PC-3 (cell line): ENCODE data around the gene WFDC1. TPM values are rescaled to one million over a fixed set of nuclear protein-coding genes. Genes with fewer than 3 reads are reported as not detected.

Experiments used
- ATAC-seq: fragments of 200-7000 bp; cut with Tn5 transposase; 2 replicates; pipeline ENCODE4 v1.9.1; 2020; ENCODE audit warnings: mild to moderate bottlenecking, moderate library complexity
- BruUV-seq: library from RNA; stranded (reverse); fragments of 400-500 nt; replicated peaks from 2 replicates; lab custom pipeline; 2021; lab: Mats Ljungman, UMichigan
- CTCF ChIA-PET: fragments of 300-600 bp; sonication (Branson Sonifier 250); formaldehyde crosslinking; loops from one replicate; lab custom pipeline; 2022; ENCODE audit warnings: antibody characterized with exemption; lab: Charles Lee
- POLR2A ChIA-PET: fragments of 300-600 bp; sonication (Branson Sonifier 250); formaldehyde crosslinking; loops from one replicate; lab custom pipeline; 2022; ENCODE audit warnings: antibody characterized with exemption; ENCODE audit not compliant: unreplicated experiment; lab: Charles Lee
- DNase-seq: peaks from one replicate; pipeline ENCODE4 v3.0.0-alpha.2; 2015
- H2AFZ ChIP-seq: fragments of 300-600 bp; sonication (generic); 2 replicates; pipeline ENCODE4 v1.6.0; 2016; ENCODE audit warnings: antibody characterized with exemption, low read length
- H3F3A ChIP-seq: fragments of 300-600 bp; sonication (generic); one replicate; pipeline ENCODE4 v1.6.0; 2017; ENCODE audit warnings: antibody characterized with exemption, low read length, control low read depth, mild to moderate bottlenecking; ENCODE audit not compliant: unreplicated experiment
- H3K27ac ChIP-seq: fragments of 300-600 bp; sonication (generic); 2 replicates; pipeline ENCODE4 v1.5.1; 2016; ENCODE audit warnings: mild to moderate bottlenecking, low read length
- H3K27me3 ChIP-seq: fragments of 300-600 bp; sonication (generic); 2 replicates; pipeline ENCODE4 v1.6.1; 2016; ENCODE audit warnings: low read length, mixed read lengths
- H3K36me3 ChIP-seq: fragments of 300-600 bp; sonication (generic); 2 replicates; pipeline ENCODE4 v1.6.1; 2016; ENCODE audit warnings: low read depth, mixed run types, low read length, mixed read lengths
- H3K4me1 ChIP-seq: fragments of 300-600 bp; sonication (generic); 2 replicates; pipeline ENCODE4 v1.5.1; 2016; ENCODE audit warnings: low read length; ENCODE audit not compliant: insufficient read depth
- H3K4me2 ChIP-seq: fragments of 300-600 bp; sonication (generic); 2 replicates; pipeline ENCODE4 v1.6.0; 2016; ENCODE audit warnings: low read length
- H3K4me3 ChIP-seq: fragments of 300-600 bp; sonication (generic); 2 replicates; pipeline ENCODE4 v1.5.1; 2016; ENCODE audit warnings: mild to moderate bottlenecking, low read length, mixed read lengths
- H3K79me2 ChIP-seq: fragments of 300-600 bp; sonication (generic); 2 replicates; pipeline ENCODE4 v1.6.1; 2017; ENCODE audit warnings: low read length, mixed read lengths
- H3K9ac ChIP-seq: fragments of 300-600 bp; sonication (generic); 2 replicates; pipeline ENCODE4 v1.6.0; 2016; ENCODE audit warnings: mild to moderate bottlenecking, low read length
- H3K9me2 ChIP-seq: fragments of 300-600 bp; sonication (generic); replicated peaks from 2 replicates; pipeline ENCODE4 v1.6.1; 2016; ENCODE audit warnings: mixed run types, low read length, mixed read lengths
- H3K9me3 ChIP-seq: fragments of 300-600 bp; sonication (generic); 2 replicates; pipeline ENCODE4 v1.6.1; 2016; ENCODE audit warnings: low read length, mixed read lengths
- H4K20me1 ChIP-seq: fragments of 300-600 bp; sonication (generic); 2 replicates; pipeline ENCODE4 v1.6.1; 2016; ENCODE audit warnings: low read length, mixed read lengths
- CTCF ChIP-seq: fragments of 300-600 bp; sonication (generic); conservative IDR thresholded peaks from 2 replicates; pipeline ENCODE4 v1.5.1; 2017; ENCODE audit warnings: antibody characterized with exemption, low read depth, mild to moderate bottlenecking, low read length
- EZH2 ChIP-seq: fragments of 300-600 bp; sonication (generic); IDR thresholded peaks from one replicate; pipeline ENCODE4 v1.6.1; 2017; ENCODE audit warnings: antibody characterized with exemption, mild to moderate bottlenecking, low read length; ENCODE audit not compliant: unreplicated experiment
- EZH2phosphoT487 ChIP-seq: fragments of 300-600 bp; sonication (generic); IDR thresholded peaks from 2 replicates; pipeline ENCODE4 v1.6.1; 2018; ENCODE audit warnings: mild to moderate bottlenecking, antibody characterized with exemption, low read length, borderline replicate concordance
- intact Hi-C: fragments of 100-400 bp; cut with micrococcal nuclease; formaldehyde crosslinking; loops from 2 replicates; pipeline ENCODE4 v1.9.0; 2023
- total RNA-seq: library from RNA; depleted of rRNA; stranded (reverse); fragments of >200 nt; gene quantifications from 2 replicates; pipeline ENCODE4 v1.2.3, GENCODE V29; 2014; rRNA removed

Gene WFDC1
- total RNA-seq, 1 experiment from 2014 or later, result 0.15 TPM

DNA sequence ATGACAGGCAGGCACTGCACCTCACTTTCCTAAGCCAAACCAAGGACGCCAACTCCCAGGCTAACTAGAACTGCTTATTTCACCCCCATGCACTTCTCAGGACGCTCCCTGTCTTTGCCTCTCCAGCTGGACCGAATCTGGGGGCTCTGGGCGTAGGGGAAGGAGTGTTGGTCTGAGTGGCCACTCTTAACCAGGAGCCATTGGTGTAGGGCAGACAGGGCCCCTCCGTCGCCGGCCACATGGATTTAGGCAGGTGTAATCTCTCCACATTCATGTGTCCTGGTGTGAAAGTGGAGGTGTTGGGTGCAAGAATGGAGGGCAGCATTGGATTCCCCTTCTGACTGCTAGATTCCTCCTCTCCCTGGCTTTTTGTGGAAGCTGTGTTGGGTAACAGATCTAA lies 83.4 kb downstream of the WFDC1 start:
- Histone ChIP-seq H3K9me3 (no peaks in the 10 kb centered on the region), H3F3A (no peaks in the 10 kb centered on the region), H3K4me2 (no peak overlapping the region), H4K20me1 (no peaks in the 10 kb centered on the region), H3K4me1 (no peaks in the 10 kb centered on the region), H3K4me3 (no peak overlapping the region), H3K36me3 (no peaks in the 10 kb centered on the region), H3K9ac (no peak overlapping the region), H3K27ac (no peak overlapping the region), H3K9me2 (no peaks in the 10 kb centered on the region), H3K79me2 (peaks cover 54% of the 10 kb centered on the region), H2AFZ (no peak overlapping the region), H3K27me3 (no peaks in the 10 kb centered on the region)
- POLR2A ChIA-PET, result no interaction called here
- intact Hi-C loops, result no loop called here
- BruUV-seq, result no TSS peak
- ATAC-seq, result no peak
- TF ChIP-seq EZH2phosphoT487 (no peak), CTCF (no peak), EZH2 (no peak)
- no peak for DNase-seq
- CTCF ChIA-PET, result no interaction called here

DNA sequence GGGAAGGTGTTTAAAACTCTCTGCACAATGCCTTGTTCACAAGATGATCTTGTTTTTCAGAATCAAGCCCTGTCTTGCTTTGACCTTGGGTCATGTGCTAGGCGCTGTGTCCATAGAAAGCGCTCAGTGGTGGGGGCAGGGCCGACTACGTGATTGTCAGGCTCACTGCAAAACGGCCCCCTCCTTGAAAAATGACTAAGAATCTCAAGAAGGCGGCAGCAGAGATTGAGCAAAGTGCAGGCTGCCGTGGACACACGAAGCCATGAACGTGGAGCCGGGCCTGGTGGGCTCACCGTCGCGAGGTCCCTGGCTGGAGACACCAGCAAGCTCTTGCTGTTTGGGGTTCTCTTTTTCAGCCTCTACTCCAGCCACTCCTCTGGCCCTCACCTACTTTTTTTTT lies 83.9 kb downstream of the WFDC1 start:
- H3K9me3 ChIP-seq, result no peaks in the 10 kb centered on the region
- H3K36me3 ChIP-seq, result no peaks in the 10 kb centered on the region
- no peak overlapping the region for H3K4me3 ChIP-seq
- BruUV-seq, result no TSS peak
- no peak overlapping the region for H3K9ac ChIP-seq
- no peak overlapping the region for H3K4me2 ChIP-seq
- no peaks in the 10 kb centered on the region for H3K4me1 ChIP-seq
- H2AFZ ChIP-seq, result no peak overlapping the region
- H3K9me2 ChIP-seq, result no peaks in the 10 kb centered on the region
- CTCF ChIA-PET, result no interaction called here
- no peaks in the 10 kb centered on the region for H3K27me3 ChIP-seq
- DNase-seq (no peak), ATAC-seq (no peak)
- H3F3A ChIP-seq, result no peaks in the 10 kb centered on the region
- H3K79me2 ChIP-seq, result peaks cover 53% of the 10 kb centered on the region
- no peaks in the 10 kb centered on the region for H4K20me1 ChIP-seq
- intact Hi-C loops, result no loop called here
- H3K27ac ChIP-seq, result no peak overlapping the region
- POLR2A ChIA-PET, result no interaction called here
- TF ChIP-seq CTCF (no peak), EZH2phosphoT487 (no peak), EZH2 (no peak)

- TF ChIP-seq EZH2, result no peak
- TF ChIP-seq CTCF, result no peak
- no peak for TF ChIP-seq EZH2phosphoT487
- Histone ChIP-seq H3K9me3 (no peaks in the 10 kb centered on the region), H3K9ac (no peak overlapping the region), H3K4me2 (no peak overlapping the region), H3K27me3 (no peaks in the 10 kb centered on the region), H3K79me2 (peaks cover 48% of the 10 kb centered on the region), H3K9me2 (no peaks in the 10 kb centered on the region), H4K20me1 (no peaks in the 10 kb centered on the region), H2AFZ (no peak overlapping the region), H3F3A (no peaks in the 10 kb centered on the region), H3K27ac (no peak overlapping the region), H3K4me1 (no peaks in the 10 kb centered on the region), H3K4me3 (no peak overlapping the region), H3K36me3 (no peaks in the 10 kb centered on the region)
- intact Hi-C loops, result no loop called here
- DNase-seq, result no peak
- BruUV-seq, result no TSS peak
- ChIA-PET CTCF (no interaction called here), POLR2A (no interaction called here)
- ATAC-seq, result no peak
Observed at GRCh38 chr16:84379008-84379708, 84.5 kb downstream of the WFDC1 start.

Other genes with a start within 250 kb of the WFDC1 start
- gene MBTPS1, start 177.9 kb upstream of the WFDC1 start, total RNA-seq, result 56.1 and 56.6 TPM in 2 replicates
- 9.7 and 13.3 TPM in 2 replicates for gene HSDL1, start 149.7 kb upstream of the WFDC1 start, total RNA-seq
- not detected in 2 replicates for gene DNAAF1, start 149.6 kb upstream of the WFDC1 start, total RNA-seq
- gene TAF1C, start 107.8 kb upstream of the WFDC1 start, total RNA-seq, result 21.8 and 28.0 TPM in 2 replicates
- gene ADAD2, start 103.7 kb upstream of the WFDC1 start, total RNA-seq, result not detected in 2 replicates
- 0.04 TPM in 1 of 2 replicates, not detected in the other for gene KCNG4, start 54.9 kb upstream of the WFDC1 start, total RNA-seq
- gene ATP2C2, start 73.7 kb downstream of the WFDC1 start, total RNA-seq, result 26.0 and 40.5 TPM in 2 replicates
- 19.2 and 22.5 TPM in 2 replicates for gene MEAK7, start 209.8 kb downstream of the WFDC1 start, total RNA-seq